ENCODE measurements around the gene CGRRF1. TPM values are rescaled to one million over a fixed set of nuclear protein-coding genes. Genes with fewer than 3 reads are reported as not detected.
A peak's percentile ranks its signal among the peaks of the same experiment; 100 is the strongest.

Gene CGRRF1
- total and polyA plus RNA-seq, 2 of the 13 experiments (the other 11 are each of a cell fraction or from before 2014, with no cell fraction given), result 16.8 to 18.2 TPM

GRCh38 chr14:54503486-54503885, 6.2 kb upstream of the CGRRF1 start (continued):
- TF ChIP-seq ZNF639 (CRISPR knock-in tag; conservative IDR thresholded peaks at IDR 0.05), result no peak
- TF ChIP-seq ZSCAN12 (CRISPR knock-in tag; IDR thresholded peaks at IDR 0.05), result no peak
- TF ChIP-seq RELA (CRISPR knock-in tag; IDR thresholded peaks at IDR 0.05), result no peak
- TF ChIP-seq ZHX1 (CRISPR knock-in tag; IDR thresholded peaks at IDR 0.05; ENCODE audit: low read depth), result no peak
- no peak for TF ChIP-seq SP2 (CRISPR knock-in tag; IDR thresholded peaks at IDR 0.05)
- TF ChIP-seq AHR (CRISPR knock-in tag; IDR thresholded peaks at IDR 0.05), result no peak
- TF ChIP-seq RAD51 (IDR thresholded peaks at IDR 0.05; ENCODE audit: borderline replicate concordance), result no peak
- TF ChIP-seq TSC22D2 (CRISPR knock-in tag; IDR thresholded peaks at IDR 0.05; ENCODE audit: borderline replicate concordance), result no peak
- TF ChIP-seq DRAP1 (CRISPR knock-in tag; IDR thresholded peaks at IDR 0.05), result no peak
- TF ChIP-seq ZNF260 (CRISPR knock-in tag; IDR thresholded peaks at IDR 0.05; ENCODE audit: borderline replicate concordance, low read depth), result no peak
- TF ChIP-seq SOX6 (IDR thresholded peaks at IDR 0.05), result no peak
- TF ChIP-seq SOX6 (CRISPR knock-in tag; IDR thresholded peaks at IDR 0.05), result peak; percentile 50; the same call in 1 of the 2 replicates
- no peak for TF ChIP-seq ARNT (IDR thresholded peaks at IDR 0.05)
- no peak for TF ChIP-seq ZBTB25 (CRISPR knock-in tag; IDR thresholded peaks at IDR 0.05)
- no peak for TF ChIP-seq ETS1 (CRISPR knock-in tag; IDR thresholded peaks at IDR 0.05)
- TF ChIP-seq ZNF572 (CRISPR knock-in tag; IDR thresholded peaks at IDR 0.05), result no peak
- TF ChIP-seq IKZF5 (CRISPR knock-in tag; IDR thresholded peaks at IDR 0.05), result no peak
- TF ChIP-seq ZNF550 (CRISPR knock-in tag; IDR thresholded peaks at IDR 0.05; ENCODE audit: borderline replicate concordance), result no peak
- no peak for TF ChIP-seq HCFC1 (IDR thresholded peaks at IDR 0.05; ENCODE audit: low read depth, low read length)
- TF ChIP-seq ZNF18 (CRISPR knock-in tag; IDR thresholded peaks at IDR 0.05; ENCODE audit: insufficient replicate concordance), result no peak
- peak; percentile 24 to 25; a peak in 2 of 4 replicates for TF ChIP-seq MAFK (conservative IDR thresholded peaks at IDR 0.05 in 1 of 2, IDR thresholded peaks at IDR 0.05 in 1 of 2; ENCODE audit: low read length in 2 of 2)
- TF ChIP-seq BCL6 (CRISPR knock-in tag; IDR thresholded peaks at IDR 0.05), result no peak; the same call in 1 of the 2 replicates

Data from HepG2 (cell line).